Mucosa of descending colon (tissue), 3 donors: ENCODE data around the gene ZNF607. TPM values are rescaled to one million over a fixed set of nuclear protein-coding genes. Genes with fewer than 3 reads are reported as not detected.
A peak's percentile ranks its signal among the peaks of the same experiment; 100 is the strongest.
"Not testable (repeated sequence)": the region's sequence is repeated elsewhere in the genome, so short reads cannot be mapped to it uniquely, and the experiment has no call there.

Experiments
- ATAC-seq: fragments of 200-7000 bp; cut with Tn5 transposase; one replicate; pipeline ENCODE4 v1.9.1; 2020; ENCODE audit warnings: mild to moderate bottlenecking, moderate library complexity
- DNase-seq, 3 donors: peaks; one replicate each; pipeline ENCODE4 v3.0.0-alpha.2; 2020
- H3K36me3 ChIP-seq: fragments of 200-600 bp; one replicate; pipeline ENCODE4 v1.8.0; 2021; ENCODE audit warnings: low read depth, mild to moderate bottlenecking
- H3K4me1 ChIP-seq: fragments of 200-600 bp; one replicate; pipeline ENCODE4 v1.8.0; 2021; ENCODE audit warnings: low read depth, mild to moderate bottlenecking
- H3K4me3 ChIP-seq: fragments of 200-600 bp; one replicate; pipeline ENCODE4 v1.8.0; 2021; ENCODE audit warnings: mild to moderate bottlenecking
- H3K9me3 ChIP-seq: fragments of 200-600 bp; one replicate; pipeline ENCODE4 v1.8.0; 2021; ENCODE audit warnings: mild to moderate bottlenecking
- intact Hi-C, 2 donors: fragments of 100-400 bp; cut with DNase I in 1 of 2; cut with micrococcal nuclease in 1 of 2; formaldehyde crosslinking; loops; one replicate each; pipeline versions ENCODE4 v1.11.0 to v1.11.1; 2022; cut with DNase I, micrococcal nuclease
- total RNA-seq, 3 donors: library from RNA; stranded (reverse); fragmentation: NEBNext Ultra II Directional in 2 of 3; extraction: Animal tissue kit (Norgen Biotek cat#: 25700) in 2 of 3; gene quantifications; one replicate each; pipeline versions ENCODE4 v1.2.1 to v1.2.4, GENCODE V29; 2021 to 2023
- TF ChIP-seq, protein P1 (sequence below): fragments of 200-600 bp; IDR thresholded peaks from one replicate; pipeline ENCODE4 v1.8.0; 2022; ENCODE audit warnings: antibody characterized with exemption, mild to moderate bottlenecking
- donor health status: DM: no; HTN: no; CAD: no; lungs with moderate emphysema.
- donor health status: DM: no; HTN: no; CAD: no.
- donor health status: DM: no; HTN: yes; CAD: no.

ZNF607 gene
- total RNA-seq, 3 donors from 2014 or later: 6.2 to 12.8 (median 6.8) TPM

DNA sequence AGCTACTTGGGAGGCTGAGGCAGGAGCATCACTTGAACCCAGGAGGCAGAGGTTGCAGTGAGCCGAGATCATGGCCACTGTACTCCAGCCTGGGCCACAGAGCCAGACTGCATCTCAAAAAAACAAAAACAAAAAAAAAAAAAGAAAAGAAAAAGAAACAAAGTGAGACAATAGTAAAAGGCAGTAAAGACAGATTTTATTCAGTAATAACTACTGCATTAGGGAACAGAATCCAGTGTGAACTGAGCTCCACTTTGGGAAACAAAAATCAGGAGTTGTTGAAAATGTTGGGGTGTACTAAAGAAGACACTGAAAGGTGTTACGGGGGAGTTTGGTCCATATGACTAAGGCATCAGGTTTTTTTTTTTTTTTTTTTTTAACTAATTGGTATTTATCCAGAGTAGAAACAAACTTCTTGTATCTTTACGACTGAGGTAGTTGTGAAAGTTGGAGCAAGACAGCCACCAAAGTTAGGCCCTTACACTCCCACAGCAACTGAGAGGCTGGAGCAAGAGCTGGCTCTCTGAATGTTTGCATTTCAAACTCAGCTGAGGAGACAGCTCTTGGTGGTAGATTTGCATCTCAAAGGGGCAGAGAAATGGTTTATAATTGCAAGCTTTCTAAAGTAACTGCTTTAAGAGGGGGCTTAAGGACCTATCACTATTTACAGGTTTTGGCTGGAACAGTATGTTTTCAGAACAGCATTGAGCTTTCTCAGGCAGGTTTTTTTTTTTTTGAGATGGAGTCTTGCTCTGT, 24.2 kb downstream of the ZNF607 start:
- DNase-seq (no peak), ATAC-seq (no peak)
- H3K36me3 ChIP-seq: peaks cover 8% of the 10 kb centered on the region
- peaks cover 2% of the 10 kb centered on the region for H3K9me3 ChIP-seq
- TF ChIP-seq, protein P1, sequence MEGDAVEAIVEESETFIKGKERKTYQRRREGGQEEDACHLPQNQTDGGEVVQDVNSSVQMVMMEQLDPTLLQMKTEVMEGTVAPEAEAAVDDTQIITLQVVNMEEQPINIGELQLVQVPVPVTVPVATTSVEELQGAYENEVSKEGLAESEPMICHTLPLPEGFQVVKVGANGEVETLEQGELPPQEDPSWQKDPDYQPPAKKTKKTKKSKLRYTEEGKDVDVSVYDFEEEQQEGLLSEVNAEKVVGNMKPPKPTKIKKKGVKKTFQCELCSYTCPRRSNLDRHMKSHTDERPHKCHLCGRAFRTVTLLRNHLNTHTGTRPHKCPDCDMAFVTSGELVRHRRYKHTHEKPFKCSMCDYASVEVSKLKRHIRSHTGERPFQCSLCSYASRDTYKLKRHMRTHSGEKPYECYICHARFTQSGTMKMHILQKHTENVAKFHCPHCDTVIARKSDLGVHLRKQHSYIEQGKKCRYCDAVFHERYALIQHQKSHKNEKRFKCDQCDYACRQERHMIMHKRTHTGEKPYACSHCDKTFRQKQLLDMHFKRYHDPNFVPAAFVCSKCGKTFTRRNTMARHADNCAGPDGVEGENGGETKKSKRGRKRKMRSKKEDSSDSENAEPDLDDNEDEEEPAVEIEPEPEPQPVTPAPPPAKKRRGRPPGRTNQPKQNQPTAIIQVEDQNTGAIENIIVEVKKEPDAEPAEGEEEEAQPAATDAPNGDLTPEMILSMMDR: no peak
- intact Hi-C loops: no loop called here
- H3K4me1 ChIP-seq: no peaks in the 10 kb centered on the region
- no peak overlapping the region for H3K4me3 ChIP-seq

DNA sequence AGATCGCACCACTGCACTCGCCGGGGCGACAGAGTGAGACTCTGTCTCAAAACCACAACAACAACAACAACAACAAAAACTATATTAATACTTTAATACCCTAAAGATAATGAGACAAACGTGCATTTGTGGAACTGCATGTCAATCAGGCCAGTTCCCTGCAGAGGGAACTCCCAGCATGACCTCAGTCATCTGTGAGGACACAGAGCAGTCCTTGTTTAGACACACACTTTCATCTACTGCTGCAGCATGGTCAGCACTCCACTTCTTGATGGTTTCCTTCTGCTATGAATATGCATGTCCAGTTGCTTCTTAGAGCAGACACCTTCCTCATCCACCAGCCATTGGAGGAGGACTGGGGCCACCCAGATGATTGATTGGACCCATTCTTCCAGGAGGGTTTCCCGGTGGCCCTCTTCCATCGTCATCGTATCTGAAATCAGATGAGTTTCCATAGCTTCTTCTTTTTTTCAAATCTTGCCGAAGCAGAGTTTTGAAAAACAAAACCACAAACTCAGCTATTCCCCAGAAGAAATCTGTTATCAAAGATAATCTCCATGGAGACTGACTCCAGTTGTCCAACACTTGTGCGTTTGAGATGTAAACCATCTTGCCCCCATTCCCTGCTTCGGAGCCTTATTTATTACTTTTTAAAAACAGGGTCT, 26.5 kb downstream of the ZNF607 start:
- Histone ChIP-seq H3K4me1 (no peaks in the 10 kb centered on the region), H3K36me3 (no peaks in the 10 kb centered on the region), H3K4me3 (no peak overlapping the region), H3K9me3 (peaks cover 5% of the 10 kb centered on the region)
- TF ChIP-seq, protein P1: no peak
- ATAC-seq: no peak
- intact Hi-C loops: no loop called here
- no peak for DNase-seq

DNA sequence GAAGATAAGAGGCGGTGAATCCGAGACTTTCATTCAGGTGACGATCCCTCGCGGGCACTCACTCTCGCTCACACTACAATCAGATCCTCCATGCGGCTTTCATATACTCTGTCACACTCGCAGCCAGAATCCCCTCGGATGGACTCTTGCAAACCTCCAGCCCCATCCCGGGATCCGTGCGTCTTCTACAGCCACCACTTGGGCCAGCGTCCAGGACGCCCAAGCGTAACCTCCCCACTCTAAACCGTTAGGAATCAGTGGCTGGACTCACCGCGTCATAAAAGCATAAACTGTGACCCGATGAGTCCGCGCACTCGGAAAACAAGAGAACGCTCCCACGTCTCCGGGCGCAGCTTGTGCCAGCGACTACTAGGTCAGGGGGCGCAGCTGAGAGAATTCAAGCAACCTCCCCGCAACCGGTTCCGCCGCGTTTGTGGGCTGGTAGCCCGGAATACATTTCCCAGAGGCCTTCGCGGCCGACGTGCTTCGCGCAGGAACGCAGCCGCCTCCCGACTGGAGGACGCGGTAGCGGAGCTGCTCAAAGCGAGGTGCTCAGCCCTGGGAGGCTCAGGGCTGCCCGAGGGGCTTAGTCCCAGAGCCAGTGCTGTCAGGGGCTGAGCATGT, 27.6 kb downstream of the ZNF607 start:
- Histone ChIP-seq H3K9me3 (peaks cover 5% of the 10 kb centered on the region), H3K4me3 (peak overlapping the region; percentile 9), H3K4me1 (no peaks in the 10 kb centered on the region), H3K36me3 (no peaks in the 10 kb centered on the region)
- TF ChIP-seq, protein P1: no peak
- peak; percentile 98 for ATAC-seq
- intact Hi-C loops: no loop called here
- peak; percentile 84 to 86 (median 84) for DNase-seq

DNA sequence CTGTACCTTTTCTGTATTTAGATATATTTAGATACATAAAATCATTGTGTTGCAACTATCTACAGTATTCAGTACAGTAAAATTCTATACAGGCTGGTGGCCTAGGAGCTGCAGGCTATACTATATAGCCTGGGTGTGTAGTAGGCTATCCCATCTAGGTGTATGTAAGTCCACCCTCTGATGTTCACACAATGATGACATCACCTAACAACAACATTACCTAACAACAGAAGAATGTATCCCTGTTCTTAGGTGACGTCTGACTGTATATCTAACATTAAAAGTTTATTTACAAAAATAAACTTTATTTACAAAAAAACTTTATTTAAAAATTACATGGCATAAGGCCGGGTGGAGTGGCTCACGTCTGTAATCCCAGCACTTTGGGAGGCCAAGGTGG, 36.0 kb downstream of the ZNF607 start:
- TF ChIP-seq, protein P1: no peak

DNA sequence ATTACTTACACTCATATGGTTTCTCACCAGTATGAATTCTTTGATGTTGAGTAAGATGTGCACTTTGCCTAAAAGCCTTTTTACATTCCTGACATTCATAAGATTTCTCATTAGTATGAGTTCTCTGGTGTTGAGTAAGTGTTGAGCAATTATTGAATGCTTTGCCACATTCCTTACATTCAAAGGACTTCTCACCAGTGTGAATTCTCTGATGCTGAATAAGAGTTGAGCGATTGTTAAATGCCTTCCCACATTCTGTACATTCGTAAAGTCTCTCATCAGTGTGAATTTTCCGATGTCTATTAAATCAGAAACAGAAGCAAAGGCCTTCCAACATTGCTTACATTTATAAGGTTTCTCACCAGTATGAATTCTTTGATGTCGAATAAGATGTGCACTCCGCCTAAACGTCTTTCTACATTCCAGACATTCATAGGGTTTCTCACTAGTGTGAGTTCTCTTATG, 50.1 kb downstream of the ZNF607 start:
- Histone ChIP-seq H3K4me3 (no peak overlapping the region), H3K36me3 (no peaks in the 10 kb centered on the region), H3K9me3 (peaks cover 94% of the 10 kb centered on the region), H3K4me1 (no peaks in the 10 kb centered on the region)
- ATAC-seq (no peak), DNase-seq (no peak)
- TF ChIP-seq, protein P1: no peak
- intact Hi-C loops: no loop called here

More for the DNA sequence above, 36.0 kb downstream of the ZNF607 start:
- intact Hi-C loops: no loop called here
- no peaks in the 10 kb centered on the region for H3K4me1 ChIP-seq
- peaks cover 31% of the 10 kb centered on the region for H3K9me3 ChIP-seq
- H3K4me3 ChIP-seq: no peak overlapping the region
- no peak for DNase-seq
- H3K36me3 ChIP-seq: no peaks in the 10 kb centered on the region
- ATAC-seq: no peak

DNA sequence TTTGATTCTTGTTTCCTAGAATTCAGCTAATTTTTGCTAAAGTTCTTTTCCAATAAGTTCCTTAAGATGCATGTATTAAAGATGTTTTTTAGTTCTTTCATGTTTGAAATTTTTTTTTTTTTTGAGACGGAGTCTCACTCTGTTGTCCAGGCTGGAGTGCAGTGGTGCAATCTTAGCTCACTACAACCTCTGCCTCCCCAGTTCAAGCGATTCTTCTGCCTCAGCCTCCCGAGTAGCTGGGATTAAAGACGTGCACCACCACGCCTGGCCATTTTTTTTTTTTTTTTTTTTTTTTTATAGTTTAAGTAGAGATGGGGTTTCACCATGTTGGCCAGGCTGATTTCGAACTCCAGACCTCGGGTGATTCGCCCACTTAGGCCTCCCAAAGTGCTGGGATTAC, 62.4 kb downstream of the ZNF607 start:
- H3K4me3 ChIP-seq, ATAC-seq, H3K36me3 ChIP-seq, H3K9me3 ChIP-seq, intact Hi-C loops, DNase-seq: not testable (repeated sequence)
- H3K4me1 ChIP-seq: peaks cover 20% of the 10 kb centered on the region
